GM21529 (cell line): ENCODE data around the gene TMEM271.
"Not testable (repeated sequence)": the region's sequence is repeated elsewhere in the genome, so short reads cannot be mapped to it uniquely, and the experiment has no call there.

Source experiments
- ATAC-seq: cut with Tn5 transposase; IDR thresholded peaks from one replicate; pipeline ENCODE4 v1.9.1; 2021; ENCODE audit not compliant: unreplicated experiment

The TMEM271 gene

GRCh38 chr4:566508-567295, 9.4 kb downstream of the TMEM271 start:
- no peak for ATAC-seq

- ATAC-seq: no peak
These were observed 10.1 kb downstream of the TMEM271 start for GRCh38 chr4:566035-566434.

GRCh38 chr4:565614-566013, 10.5 kb downstream of the TMEM271 start:
- not testable (repeated sequence) for ATAC-seq

- not testable (repeated sequence) for ATAC-seq
These were observed 13.6 kb downstream of the TMEM271 start for GRCh38 chr4:562458-562857.

GRCh38 chr4:561426-561825, 14.7 kb downstream of the TMEM271 start:
- no peak for ATAC-seq

- ATAC-seq: no peak
These were observed 15.3 kb downstream of the TMEM271 start for GRCh38 chr4:560731-561291.

- ATAC-seq: no peak
These were observed 16.0 kb downstream of the TMEM271 start for GRCh38 chr4:560061-560460.

GRCh38 chr4:555566-556275, 20.4 kb downstream of the TMEM271 start:
- ATAC-seq: no peak

- ATAC-seq: not testable (repeated sequence)
These were observed 21.2 kb downstream of the TMEM271 start for GRCh38 chr4:554793-555320.

GRCh38 chr4:552019-552418, 24.1 kb downstream of the TMEM271 start:
- no peak for ATAC-seq

GRCh38 chr4:550268-550667, 25.8 kb downstream of the TMEM271 start:
- not testable (repeated sequence) for ATAC-seq

GRCh38 chr4:548976-549375, 27.1 kb downstream of the TMEM271 start:
- ATAC-seq: no peak

GRCh38 chr4:545612-546011, 30.5 kb downstream of the TMEM271 start:
- ATAC-seq: no peak

GRCh38 chr4:544386-545105, 31.5 kb downstream of the TMEM271 start:
- ATAC-seq: no peak

- ATAC-seq: no peak
These were observed 34.8 kb downstream of the TMEM271 start for GRCh38 chr4:541271-541670.

- ATAC-seq: no peak
These were observed 37.5 kb downstream of the TMEM271 start for GRCh38 chr4:538542-539142.

- no peak for ATAC-seq
These were observed 38.4 kb downstream of the TMEM271 start for GRCh38 chr4:537436-538264.

- no peak for ATAC-seq
These were observed 39.6 kb downstream of the TMEM271 start for GRCh38 chr4:536351-536972.

- no peak for ATAC-seq
These were observed 40.2 kb downstream of the TMEM271 start for GRCh38 chr4:535924-536281.
